ENCODE data around the gene LCE3C.
"Not testable (repeated sequence)": the region's sequence is repeated elsewhere in the genome, so short reads cannot be mapped to it uniquely, and the experiment has no call there.

LCE3C gene, protein sequence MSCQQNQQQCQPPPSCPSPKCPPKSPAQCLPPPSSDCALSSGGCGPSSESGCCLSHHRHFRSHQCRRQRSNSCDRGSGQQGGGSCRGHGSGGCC

DNA sequence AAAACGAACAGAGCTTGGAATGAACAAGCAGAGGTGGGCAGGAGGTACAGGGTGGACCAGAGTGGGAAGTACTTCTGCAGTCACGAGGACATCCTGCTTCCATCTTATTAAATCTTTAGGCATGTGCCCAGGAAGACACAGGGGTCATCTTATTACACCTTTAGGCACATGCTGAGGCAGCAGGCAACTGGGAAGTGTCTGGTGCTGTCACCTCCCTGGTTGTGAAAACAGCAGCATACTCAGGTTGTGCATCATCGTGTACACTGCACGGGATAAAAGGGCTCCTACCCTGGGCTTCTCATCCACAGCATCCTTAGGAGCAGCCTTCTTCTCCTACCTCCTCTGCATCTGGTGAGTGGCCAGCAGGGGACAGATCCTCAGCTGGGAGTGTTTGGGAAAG is at the start of gene LCE3C:
TSS of gene LCE3C (plus strand) at position 301 of the 400 bp plus-strand sequence. CDS start 498 bp downstream, outside the sequence.
- no peak for DNase-seq (ENCODE audit: low spot score)

DNA sequence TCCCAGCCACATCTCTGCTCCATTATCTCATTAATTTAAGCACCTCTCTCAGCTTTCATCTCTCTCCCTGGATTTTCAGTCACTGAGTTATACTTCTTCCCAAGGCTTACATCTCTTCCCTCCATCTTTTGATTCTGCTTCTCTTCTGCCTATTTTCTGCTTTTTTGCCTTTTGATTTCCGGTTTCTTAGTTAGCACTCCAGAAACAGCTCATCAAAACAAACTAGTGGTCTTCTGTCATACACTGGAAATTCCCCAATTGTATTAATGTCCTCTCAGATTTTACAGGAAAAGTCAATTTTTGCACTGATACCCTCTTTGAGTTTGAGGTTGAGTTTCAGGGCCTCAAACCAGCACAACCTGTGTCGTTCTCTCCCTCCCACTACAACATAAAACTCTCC is 34.9 kb upstream of the LCE3C start:
- DNase-seq (ENCODE audit: low spot score): no peak

DNA sequence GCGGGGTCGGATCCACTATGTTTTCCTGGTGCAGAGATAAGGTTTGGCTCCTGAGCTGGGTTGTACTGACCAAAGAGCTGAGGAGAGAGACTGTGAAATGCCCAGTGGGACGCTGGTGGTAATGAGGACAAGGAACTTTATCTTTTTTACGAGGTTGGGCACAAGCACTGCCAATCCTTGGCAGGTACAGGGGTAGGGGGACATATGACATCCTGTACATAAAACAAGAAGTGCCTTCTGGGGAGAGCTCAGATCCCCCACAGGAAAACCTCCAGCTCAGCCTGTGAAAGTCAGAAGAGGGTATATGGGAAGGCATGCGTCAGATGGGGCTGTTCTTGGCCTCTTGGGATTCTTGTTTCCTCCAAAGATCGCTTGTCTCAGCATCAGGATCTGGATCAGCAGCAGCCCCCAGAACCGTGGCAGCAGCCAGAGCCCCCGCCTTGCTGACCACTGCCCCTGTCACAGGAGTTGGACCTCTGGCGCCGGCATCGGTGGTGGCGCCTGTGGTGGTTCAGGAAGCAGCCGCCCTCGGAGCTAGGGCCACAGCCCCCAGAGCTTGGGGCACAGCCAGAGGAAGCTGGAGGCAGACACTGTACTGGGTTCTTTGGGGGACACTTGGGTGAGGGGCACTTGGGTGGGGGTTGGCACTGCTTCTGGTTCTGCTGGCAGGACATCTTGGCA is 34.4 kb upstream of the LCE3C start:
- DNase-seq (ENCODE audit: low spot score): no peak

DNA sequence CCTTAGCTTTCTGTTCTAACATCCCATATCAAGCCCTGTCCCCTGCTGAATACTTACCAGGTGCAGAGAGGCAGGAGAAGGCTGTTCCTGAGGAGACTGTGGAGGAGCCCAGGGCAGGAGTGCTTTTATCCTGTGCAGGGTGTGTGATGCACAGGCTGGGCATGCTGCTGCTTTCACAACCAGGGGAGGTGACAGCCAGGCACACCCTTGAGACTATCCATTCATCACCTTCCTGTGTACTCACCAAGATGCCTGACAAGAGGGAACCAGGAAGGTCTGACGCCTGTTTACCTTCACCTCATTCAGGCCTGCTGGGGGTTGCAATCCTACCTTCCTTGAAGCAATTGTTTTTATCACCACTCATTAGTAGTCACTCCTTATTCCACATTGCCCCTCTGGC is 33.4 kb upstream of the LCE3C start, which contains the start of gene LCE3E:
TSS of gene LCE3E (minus strand) at position 100 of the 400 bp plus-strand sequence. CDS start 572 bp downstream, outside the sequence.
- no peak for DNase-seq (ENCODE audit: low spot score)

DNA sequence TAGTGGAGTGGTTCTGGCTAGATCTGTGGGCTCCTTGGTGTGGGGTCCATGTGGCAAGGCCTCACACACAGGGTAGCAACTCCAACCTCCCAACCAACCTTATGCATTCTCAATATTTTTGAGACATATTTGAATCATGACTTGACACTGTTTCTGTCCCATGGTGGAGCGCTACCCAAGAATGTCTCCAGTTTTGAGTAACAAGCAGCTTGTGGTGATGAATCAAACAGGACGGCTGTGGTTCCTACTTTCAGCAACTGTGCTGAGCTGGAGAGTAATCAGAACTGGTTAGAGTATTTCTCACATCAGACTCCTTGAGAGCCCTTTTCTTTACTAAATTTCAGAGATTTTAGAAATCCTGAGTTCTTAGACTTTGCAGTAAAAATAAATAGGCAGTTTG is 22.9 kb upstream of the LCE3C start:
- DNase-seq (ENCODE audit: low spot score): no peak

DNA sequence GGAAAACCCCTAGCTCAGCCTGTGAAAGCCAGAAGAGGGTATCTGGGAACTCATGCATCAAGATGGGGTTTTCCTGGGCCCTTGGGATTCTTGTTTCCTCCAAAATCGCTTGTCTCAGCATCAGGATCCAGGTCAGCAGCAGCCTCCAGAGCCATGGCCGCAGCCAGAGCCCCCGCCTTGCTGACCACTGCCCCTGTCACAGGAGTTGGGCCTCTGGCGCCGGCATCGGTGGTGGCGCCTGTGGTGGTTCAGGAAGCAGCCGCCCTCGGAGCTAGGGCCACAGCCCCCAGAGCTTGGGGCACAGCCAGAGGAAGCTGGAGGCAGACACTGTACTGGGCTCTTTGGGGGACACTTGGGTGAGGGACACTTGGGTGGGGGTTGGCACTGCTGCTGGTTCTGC is 20.5 kb upstream of the LCE3C start:
- not testable (repeated sequence) for DNase-seq (ENCODE audit: low spot score)

DNA sequence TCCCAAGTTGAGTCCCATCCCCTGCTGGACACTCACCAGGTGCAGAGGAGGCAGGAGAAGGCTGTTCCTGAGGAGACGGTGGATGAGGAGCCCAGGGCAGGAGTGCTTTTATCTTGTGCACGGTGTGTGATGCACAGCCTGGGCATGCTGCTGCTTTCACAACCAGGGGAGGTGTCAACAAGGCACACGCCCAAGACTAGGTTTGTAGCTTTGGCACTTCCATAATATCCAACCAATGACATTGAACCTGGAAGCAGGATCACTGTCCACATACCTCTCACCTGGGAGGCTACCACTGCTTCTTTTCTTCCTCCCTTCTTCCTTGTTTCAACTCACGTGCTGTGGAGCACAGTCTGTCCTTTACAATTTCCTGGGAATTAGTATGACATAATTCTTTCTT is 19.6 kb upstream of the LCE3C start, which contains the start of gene LCE3D:
TSS of gene LCE3D (minus strand) at position 84 of the 400 bp plus-strand sequence. CDS start 580 bp downstream, outside the sequence.
- DNase-seq (ENCODE audit: low spot score): no peak

DNA sequence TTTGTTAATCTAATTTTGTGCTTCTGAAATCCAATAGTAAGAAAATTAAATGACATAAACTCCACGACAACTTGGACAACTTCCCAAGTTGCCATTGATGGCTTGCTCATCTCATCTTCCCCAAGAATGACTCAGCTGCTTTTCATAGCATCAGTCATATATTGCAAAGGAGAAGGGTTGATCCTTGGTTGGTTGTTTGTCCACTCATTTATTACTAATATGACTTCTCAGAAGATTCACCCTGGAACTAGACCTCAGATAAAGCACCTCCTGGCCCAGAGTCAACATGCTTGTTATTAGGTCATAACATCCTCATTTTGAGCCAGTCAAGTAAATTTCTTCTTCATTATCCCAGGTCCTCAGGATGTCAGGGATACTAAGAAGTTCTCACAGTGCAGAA is 17.4 kb upstream of the LCE3C start:
- no peak for DNase-seq (ENCODE audit: low spot score)

DNA sequence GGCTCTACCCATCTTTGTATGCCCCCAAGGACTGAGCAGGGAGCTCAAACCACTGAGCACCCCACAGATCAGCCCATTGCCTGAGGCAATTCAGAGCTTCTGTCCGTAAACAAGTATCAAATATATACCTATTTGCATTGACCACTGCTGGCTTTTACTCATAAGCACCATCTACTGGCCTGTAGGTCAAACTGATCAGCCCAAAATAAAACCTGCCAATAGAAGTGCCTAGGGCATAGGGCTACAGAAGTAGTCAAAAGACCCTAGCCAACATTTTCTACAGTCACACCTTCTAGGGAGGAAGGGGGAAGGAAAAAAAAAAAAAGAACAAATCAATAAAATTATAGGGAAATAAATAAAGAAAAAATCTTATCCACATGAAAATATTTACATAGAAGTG is 14.4 kb upstream of the LCE3C start:
- DNase-seq (ENCODE audit: low spot score): no peak

DNA sequence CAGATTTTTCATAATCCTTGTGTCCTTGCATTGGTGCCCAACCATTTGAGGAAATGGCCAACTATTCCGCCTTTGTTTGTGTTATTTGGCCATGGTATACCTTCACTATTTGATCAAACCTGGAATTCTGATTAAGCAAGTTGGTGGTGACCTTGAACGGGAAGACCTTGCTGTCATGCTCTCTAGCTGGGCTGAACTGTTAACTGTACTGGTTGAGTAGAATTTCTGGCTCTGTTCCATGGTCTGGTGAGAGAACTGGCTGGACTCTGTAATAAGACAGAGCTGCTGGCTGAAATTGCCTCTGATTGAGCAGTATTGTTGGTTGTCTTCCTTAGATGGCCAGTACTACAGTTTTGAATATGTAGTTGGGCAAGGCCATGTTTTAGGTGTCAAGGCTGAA is 3.0 kb upstream of the LCE3C start:
- no peak for DNase-seq (ENCODE audit: low spot score)

DNA sequence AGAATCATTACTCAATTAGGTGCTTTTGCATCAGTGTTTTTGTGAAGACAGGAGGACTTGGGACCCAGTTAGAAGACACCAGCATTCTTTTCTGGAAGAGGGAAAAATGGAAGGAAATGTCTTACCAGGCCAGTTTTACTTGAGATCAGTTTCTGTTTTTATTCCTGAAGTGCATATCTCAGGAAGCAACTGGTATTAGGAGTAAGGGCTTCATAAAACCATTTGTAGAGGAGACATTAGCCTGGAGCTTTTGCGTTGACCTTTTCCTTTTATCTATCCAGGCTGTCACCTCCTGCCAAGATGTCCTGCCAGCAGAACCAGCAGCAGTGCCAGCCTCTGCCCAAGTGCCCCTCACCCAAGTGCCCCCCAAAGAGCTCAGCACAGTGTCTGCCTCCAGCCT is 13.5 kb downstream of the LCE3C start, which contains the start of gene LCE3B:
TSS of gene LCE3B (plus strand) at position 301 of the 400 bp plus-strand sequence. CDS start at position 301, 0 bp downstream.
- DNase-seq (ENCODE audit: low spot score): no peak

DNA sequence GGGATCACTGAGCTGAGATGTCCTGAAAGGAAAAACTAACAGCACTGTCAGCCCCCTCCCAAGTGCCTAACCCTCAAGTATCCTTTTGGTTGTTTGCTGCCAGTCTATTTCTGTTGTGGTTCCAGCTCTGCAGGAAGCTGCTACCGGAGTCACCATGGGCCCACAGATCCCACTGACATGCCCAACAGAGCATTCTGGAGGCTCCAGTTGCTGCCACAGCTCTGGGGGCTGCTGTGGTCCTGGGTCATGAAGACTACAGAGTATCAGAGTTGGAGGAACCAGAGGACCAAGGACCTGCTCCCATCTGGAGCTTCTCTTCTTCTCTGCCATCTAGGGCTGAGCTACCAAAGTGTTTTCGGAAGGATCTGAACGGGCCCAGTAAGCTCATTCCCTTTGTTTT is 22.0 kb downstream of the LCE3C start:
- DNase-seq (ENCODE audit: low spot score): no peak

DNA sequence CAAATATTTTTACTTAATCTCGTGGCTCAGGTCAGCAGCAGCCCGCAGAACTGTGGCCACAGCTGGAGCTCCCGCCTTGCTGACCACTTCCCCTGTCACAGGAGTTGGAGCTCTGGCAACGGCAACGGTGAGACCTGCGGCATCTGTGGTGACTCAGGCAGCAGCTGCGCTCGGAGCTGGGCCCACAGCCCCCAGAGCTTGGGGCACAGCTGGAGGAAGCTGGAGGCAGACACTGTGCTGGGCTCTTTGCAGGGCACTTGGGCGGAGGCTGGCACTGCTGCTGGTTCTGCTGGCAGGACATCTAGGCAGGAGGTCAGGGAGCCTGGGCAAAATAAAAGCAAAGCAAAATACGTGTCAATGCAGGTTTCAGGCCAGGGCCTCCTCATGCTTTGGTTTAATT is 22.8 kb downstream of the LCE3C start, which contains the start of gene LCE3A:
TSS of gene LCE3A (minus strand) at position 301 of the 400 bp plus-strand sequence. CDS start at position 301, 0 bp downstream.
- DNase-seq (ENCODE audit: low spot score): no peak

DNA sequence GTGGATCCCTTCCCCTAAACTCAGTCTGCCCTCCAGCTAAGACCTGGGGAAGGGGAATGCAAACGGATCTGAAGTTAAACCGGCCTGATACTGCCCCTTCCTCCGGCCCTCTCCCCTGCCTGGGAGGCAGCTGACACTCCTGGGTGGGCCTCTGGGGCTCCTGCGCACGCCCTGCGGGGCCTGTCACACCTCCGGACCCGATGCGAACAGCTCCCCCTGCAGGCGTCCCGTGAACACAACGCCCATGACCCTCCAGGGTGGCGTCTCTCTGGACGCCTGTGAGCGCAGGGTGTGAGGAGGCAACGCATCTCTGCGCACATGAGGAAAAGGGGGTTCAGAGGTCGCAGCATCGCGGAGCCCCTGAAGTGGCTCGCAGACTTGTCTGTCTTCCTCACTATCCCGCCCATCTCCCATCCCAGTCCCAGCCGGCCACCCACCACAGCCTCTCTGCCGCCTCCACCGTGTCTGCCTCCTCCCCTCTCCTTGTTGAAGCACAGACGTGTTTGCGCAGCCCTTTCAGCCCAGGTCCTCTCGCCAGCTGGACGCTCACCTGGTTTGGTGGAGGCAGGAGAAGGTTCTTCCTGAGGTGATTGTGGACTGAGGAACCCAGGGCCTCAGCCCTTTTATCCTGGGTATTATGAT is 23.3 kb downstream of the LCE3C start:
- peak; percentile 13 for DNase-seq (ENCODE audit: low spot score)

DNA sequence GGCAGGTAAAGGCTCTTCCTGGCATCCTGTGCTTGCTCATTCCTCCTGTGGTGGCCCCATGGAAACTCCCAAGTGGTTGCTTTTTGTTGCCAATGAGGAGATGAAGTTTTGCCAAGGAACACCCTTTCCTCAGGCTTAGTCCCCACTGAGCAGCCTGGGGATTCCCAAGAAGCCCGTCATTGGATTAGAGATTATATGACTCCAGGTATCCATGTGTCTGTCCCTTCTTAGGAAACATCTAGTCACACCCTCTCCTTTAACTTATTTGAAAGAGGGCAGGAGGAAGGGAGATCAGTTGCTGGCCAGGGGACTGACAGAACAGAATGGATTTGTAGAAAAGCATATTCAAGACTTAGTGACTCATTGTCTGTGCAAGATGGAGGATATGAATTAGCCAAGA is 26.7 kb downstream of the LCE3C start:
- DNase-seq (ENCODE audit: low spot score): no peak

DNA sequence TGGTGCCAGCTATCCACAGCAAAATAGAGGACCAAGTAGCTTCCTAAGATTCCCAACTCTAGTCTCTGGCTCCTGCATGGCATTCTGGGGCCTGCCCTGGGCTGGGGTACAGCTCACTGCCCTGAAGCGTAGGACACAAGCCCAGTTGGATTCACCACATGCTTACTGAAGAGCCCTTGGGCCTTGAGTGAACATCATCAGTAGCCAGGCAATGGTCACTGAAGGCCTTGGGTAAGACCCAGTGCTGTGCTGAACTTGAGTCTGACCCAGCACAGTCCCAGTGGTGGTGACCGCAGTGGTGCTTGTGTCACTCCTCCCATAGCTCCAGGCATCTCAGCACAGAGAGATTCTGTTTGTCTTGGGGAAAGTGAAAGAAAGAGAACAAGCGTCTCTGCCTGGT is 30.6 kb downstream of the LCE3C start:
- DNase-seq (ENCODE audit: low spot score): no peak

DNA sequence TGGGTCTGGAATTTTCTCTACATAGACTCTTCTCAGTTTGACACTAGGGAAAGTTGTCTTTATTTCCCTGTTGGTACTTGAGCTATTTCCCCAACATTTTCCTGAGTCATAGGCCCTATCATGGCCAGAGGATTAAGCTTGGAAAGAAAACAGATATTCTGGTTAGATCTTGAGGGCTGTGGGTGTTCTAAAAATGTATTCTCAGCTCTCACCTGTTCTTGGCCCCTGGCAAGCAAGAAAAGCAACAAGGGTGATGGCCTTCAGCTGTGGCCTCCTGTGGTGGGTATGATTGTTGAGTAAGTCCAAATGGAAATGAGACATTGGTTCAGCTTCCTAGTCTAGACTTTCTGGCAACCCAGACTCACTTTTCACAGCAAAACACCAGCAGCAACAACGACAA is 40.3 kb downstream of the LCE3C start:
- DNase-seq (ENCODE audit: low spot score): no peak

DNA sequence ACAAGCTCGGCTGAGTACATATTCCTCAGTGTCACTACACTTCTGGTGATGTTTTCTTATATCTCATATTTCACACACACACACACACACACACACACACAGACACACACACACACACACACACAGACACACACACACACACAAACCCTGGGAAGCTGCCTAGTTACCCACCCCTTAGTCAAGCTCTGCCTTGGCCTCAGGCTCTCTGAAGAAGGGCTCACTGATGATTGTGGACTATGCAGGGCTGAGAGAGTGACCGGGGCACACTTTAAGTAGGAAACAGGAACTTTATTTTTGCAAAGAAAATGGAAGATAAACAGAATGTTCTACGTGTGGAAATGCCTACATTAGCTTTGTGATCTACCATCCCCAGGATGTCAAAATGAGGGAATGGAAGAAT is 43.9 kb downstream of the LCE3C start:
- no peak for DNase-seq (ENCODE audit: low spot score)

DNA sequence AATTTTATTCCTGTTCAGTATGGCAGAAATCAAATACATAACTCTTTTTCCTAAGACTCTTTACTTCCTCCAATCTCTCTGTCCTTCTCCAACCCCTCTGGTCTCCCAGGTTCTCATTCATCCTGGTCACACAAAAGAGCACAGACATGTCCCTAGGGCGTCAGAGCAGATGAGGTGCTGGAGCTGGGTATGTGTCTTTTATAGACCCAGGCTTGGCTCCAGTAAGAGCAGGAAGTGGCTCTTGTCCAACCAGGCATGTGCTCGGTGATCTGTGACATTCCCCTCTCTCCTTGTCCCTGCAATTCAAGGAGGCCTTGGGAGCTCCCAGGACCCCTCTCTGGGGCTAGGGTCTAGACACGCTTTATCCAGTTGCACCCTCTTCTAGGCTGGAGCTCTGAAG is 45.1 kb downstream of the LCE3C start:
- DNase-seq (ENCODE audit: low spot score): no peak

DNA sequence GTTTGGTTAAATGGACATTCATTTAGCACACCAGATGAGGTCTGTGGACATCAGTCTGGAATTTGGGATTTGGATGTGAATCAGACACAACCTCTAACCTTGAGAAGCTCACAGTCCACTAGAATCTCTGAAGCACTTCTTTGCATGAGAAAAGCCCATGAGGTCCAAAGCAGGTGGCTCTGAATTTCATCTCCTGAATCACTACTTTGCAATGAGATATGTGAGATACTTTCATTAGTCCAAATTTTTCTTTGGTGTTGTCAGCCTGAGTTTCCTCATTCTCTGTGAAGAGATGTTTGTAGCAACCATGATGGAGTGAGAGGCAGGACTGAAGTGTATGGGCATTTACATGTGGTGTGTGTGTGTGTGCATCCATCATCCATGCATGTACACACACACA is 46.6 kb downstream of the LCE3C start:
- no peak for DNase-seq (ENCODE audit: low spot score)
